GM19099 (cell line): Measurements from ENCODE around the gene MC1R.

Source experiments
- POLR2A ChIP-seq: IDR thresholded peaks from 3 replicates; pipeline ENCODE4 v1.6.1; 2011; ENCODE audit warnings: low read depth; ENCODE audit not compliant: insufficient read length; ENCODE audit errors: extremely low read depth

Gene MC1R

GRCh38 chr16:89955001-89955685 lies 36.5 kb downstream of the MC1R start:
- no peak for TF ChIP-seq POLR2A

- no peak for TF ChIP-seq POLR2A
Observed at GRCh38 chr16:89956505-89957215, 38.0 kb downstream of the MC1R start.

GRCh38 chr16:89957216-89957785 lies 38.6 kb downstream of the MC1R start:
- no peak for TF ChIP-seq POLR2A

DNA sequence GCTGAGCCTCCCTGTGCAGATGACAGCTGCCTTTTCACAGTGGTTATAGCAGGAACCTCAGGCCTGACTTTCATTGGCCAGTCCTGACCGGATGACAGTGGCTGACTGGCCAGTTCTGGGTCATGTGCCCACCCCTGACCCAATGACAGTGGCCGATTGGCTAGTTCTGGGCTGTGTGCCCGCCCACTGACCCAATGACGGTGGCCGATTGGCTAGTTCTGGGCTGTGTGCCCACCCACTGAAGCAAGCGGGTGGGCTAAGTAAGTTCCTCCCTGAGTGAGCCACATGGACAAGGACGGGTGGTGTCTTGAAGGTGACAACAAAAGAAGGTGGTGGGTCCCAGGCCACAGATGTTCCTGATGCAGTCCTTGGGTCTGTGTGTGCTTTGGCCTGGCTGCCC lies 39.4 kb downstream of the MC1R start:
- TF ChIP-seq POLR2A = no peak

DNA sequence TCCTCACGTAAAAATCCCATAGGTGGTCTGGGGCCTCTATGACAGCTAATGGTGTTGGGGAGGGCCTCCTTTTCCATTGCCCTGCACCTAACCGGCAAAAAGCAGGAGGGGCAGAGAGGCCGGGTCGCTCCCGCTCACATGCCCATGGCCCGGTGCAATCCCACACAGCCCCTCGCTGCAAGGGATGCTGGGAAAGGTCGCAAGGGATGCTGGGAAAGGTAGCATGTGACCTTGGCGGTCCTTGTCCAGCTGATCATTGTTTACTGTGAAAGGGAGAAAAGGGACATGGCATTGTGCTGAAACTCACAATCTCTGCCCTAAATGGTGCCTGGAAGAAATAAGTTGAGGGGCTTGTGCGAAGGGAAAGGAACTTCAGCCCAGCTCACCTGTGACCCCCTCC lies 39.9 kb downstream of the MC1R start:
- no peak for TF ChIP-seq POLR2A

- TF ChIP-seq POLR2A = no peak
Observed at GRCh38 chr16:89960966-89961365, 42.3 kb downstream of the MC1R start.

DNA sequence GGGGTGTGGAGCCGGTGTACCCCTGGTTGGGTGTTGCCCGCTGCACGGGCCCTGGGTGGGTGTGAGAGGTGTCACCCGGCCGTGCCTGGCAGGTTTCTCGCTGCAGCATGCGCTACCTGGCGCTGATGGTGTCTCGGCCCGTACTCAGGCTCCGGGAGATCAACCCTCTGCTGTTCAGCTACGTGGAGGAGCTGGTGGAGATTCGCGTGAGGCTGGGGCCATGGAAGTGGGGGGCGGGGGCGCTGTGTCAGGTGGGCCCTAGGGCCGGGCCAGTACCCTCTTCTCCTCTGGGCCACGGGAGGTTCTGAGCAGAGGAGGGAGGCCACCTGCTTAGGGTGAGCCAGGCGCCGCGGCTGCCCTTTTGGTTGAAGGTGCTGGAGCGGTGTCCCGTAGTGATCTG lies 43.3 kb downstream of the MC1R start:
- TF ChIP-seq POLR2A = no peak

DNA sequence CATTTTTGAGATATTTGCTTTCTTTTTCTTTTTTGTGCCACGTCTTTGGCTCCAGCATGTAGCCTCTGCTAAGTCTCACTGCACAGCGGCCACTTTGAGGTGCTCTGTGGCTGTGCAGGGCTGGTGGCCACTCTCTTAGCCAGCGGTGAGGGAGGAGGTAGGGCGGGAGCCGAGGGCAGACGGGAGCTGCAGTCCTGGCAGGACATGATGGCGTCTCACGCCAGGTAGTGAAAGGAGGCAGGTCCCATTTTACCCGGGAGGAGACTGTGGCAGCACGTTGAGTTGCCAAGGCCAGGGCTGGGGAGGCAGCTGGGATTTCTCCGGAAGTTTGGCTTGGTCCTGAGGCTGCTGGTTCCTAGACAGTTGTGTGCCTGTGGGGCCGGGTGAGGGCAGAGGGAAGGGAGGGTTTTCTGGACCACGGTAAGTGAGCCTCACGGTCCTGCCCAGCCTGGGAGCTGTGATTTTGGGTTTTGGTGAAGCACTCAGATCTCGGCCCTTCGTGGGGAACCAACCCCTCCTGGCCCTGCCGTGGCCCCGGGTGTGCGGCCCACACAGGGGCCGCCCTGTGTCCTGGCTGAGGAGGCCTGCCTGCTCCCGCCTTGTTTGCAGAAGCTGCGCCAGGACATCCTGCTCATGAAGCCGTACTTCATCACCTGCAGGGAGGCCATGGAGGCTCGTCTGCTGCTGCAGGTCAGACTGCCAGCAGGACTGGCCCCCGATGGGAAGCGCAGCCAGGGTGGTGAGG lies 44.3 kb downstream of the MC1R start:
- no peak for TF ChIP-seq POLR2A

GRCh38 chr16:89964201-89964600 lies 45.5 kb downstream of the MC1R start:
- no peak for TF ChIP-seq POLR2A

- TF ChIP-seq POLR2A = no peak
Observed at GRCh38 chr16:89965447-89966225, 47.0 kb downstream of the MC1R start.

- no peak for TF ChIP-seq POLR2A
Observed at GRCh38 chr16:89966756-89967155, 48.1 kb downstream of the MC1R start.

- TF ChIP-seq POLR2A = no peak
Observed at GRCh38 chr16:89969741-89970410, 51.2 kb downstream of the MC1R start.
